PC-3 (cell line): ENCODE results near the gene MYO3B. TPM values are rescaled to one million over a fixed set of nuclear protein-coding genes. Genes with fewer than 3 reads are reported as not detected.

Source experiments
- ATAC-seq: fragments of 200-7000 bp; cut with Tn5 transposase; 2 replicates; pipeline ENCODE4 v1.9.1; 2020; ENCODE audit warnings: mild to moderate bottlenecking, moderate library complexity
- Bru-seq: library from RNA; stranded (reverse); fragments of 400-500 nt; gene quantifications from one replicate; lab custom pipeline; 2021; lab: Mats Ljungman, UMichigan
- BruChase-seq, 2 experiments: library from RNA; stranded (reverse); fragments of 400-500 nt; gene quantifications; one replicate each; lab custom pipeline; 2021; lab: Mats Ljungman, UMichigan
- BruUV-seq: library from RNA; stranded (reverse); fragments of 400-500 nt; replicated peaks from 2 replicates; lab custom pipeline; 2021; lab: Mats Ljungman, UMichigan
- CTCF ChIA-PET: fragments of 300-600 bp; sonication (Branson Sonifier 250); formaldehyde crosslinking; loops from one replicate; lab custom pipeline; 2022; ENCODE audit warnings: antibody characterized with exemption; lab: Charles Lee
- POLR2A ChIA-PET: fragments of 300-600 bp; sonication (Branson Sonifier 250); formaldehyde crosslinking; loops from one replicate; lab custom pipeline; 2022; ENCODE audit warnings: antibody characterized with exemption; ENCODE audit not compliant: unreplicated experiment; lab: Charles Lee
- DNase-seq: peaks from one replicate; pipeline ENCODE4 v3.0.0-alpha.2; 2015
- H2AFZ ChIP-seq: fragments of 300-600 bp; sonication (generic); 2 replicates; pipeline ENCODE4 v1.6.0; 2016; ENCODE audit warnings: antibody characterized with exemption, low read length
- H3F3A ChIP-seq: fragments of 300-600 bp; sonication (generic); one replicate; pipeline ENCODE4 v1.6.0; 2017; ENCODE audit warnings: antibody characterized with exemption, low read length, control low read depth, mild to moderate bottlenecking; ENCODE audit not compliant: unreplicated experiment
- H3K27ac ChIP-seq: fragments of 300-600 bp; sonication (generic); 2 replicates; pipeline ENCODE4 v1.5.1; 2016; ENCODE audit warnings: mild to moderate bottlenecking, low read length
- H3K27me3 ChIP-seq: fragments of 300-600 bp; sonication (generic); 2 replicates; pipeline ENCODE4 v1.6.1; 2016; ENCODE audit warnings: low read length, mixed read lengths
- H3K36me3 ChIP-seq: fragments of 300-600 bp; sonication (generic); 2 replicates; pipeline ENCODE4 v1.6.1; 2016; ENCODE audit warnings: low read depth, mixed run types, low read length, mixed read lengths
- H3K4me1 ChIP-seq: fragments of 300-600 bp; sonication (generic); 2 replicates; pipeline ENCODE4 v1.5.1; 2016; ENCODE audit warnings: low read length; ENCODE audit not compliant: insufficient read depth
- H3K4me2 ChIP-seq: fragments of 300-600 bp; sonication (generic); 2 replicates; pipeline ENCODE4 v1.6.0; 2016; ENCODE audit warnings: low read length
- H3K4me3 ChIP-seq: fragments of 300-600 bp; sonication (generic); 2 replicates; pipeline ENCODE4 v1.5.1; 2016; ENCODE audit warnings: mild to moderate bottlenecking, low read length, mixed read lengths
- H3K79me2 ChIP-seq: fragments of 300-600 bp; sonication (generic); 2 replicates; pipeline ENCODE4 v1.6.1; 2017; ENCODE audit warnings: low read length, mixed read lengths
- H3K9ac ChIP-seq: fragments of 300-600 bp; sonication (generic); 2 replicates; pipeline ENCODE4 v1.6.0; 2016; ENCODE audit warnings: mild to moderate bottlenecking, low read length
- H3K9me2 ChIP-seq: fragments of 300-600 bp; sonication (generic); replicated peaks from 2 replicates; pipeline ENCODE4 v1.6.1; 2016; ENCODE audit warnings: mixed run types, low read length, mixed read lengths
- H3K9me3 ChIP-seq: fragments of 300-600 bp; sonication (generic); 2 replicates; pipeline ENCODE4 v1.6.1; 2016; ENCODE audit warnings: low read length, mixed read lengths
- H4K20me1 ChIP-seq: fragments of 300-600 bp; sonication (generic); 2 replicates; pipeline ENCODE4 v1.6.1; 2016; ENCODE audit warnings: low read length, mixed read lengths
- CTCF ChIP-seq: fragments of 300-600 bp; sonication (generic); conservative IDR thresholded peaks from 2 replicates; pipeline ENCODE4 v1.5.1; 2017; ENCODE audit warnings: antibody characterized with exemption, low read depth, mild to moderate bottlenecking, low read length
- EZH2 ChIP-seq: fragments of 300-600 bp; sonication (generic); IDR thresholded peaks from one replicate; pipeline ENCODE4 v1.6.1; 2017; ENCODE audit warnings: antibody characterized with exemption, mild to moderate bottlenecking, low read length; ENCODE audit not compliant: unreplicated experiment
- EZH2phosphoT487 ChIP-seq: fragments of 300-600 bp; sonication (generic); IDR thresholded peaks from 2 replicates; pipeline ENCODE4 v1.6.1; 2018; ENCODE audit warnings: mild to moderate bottlenecking, antibody characterized with exemption, low read length, borderline replicate concordance
- intact Hi-C: fragments of 100-400 bp; cut with micrococcal nuclease; formaldehyde crosslinking; loops from 2 replicates; pipeline ENCODE4 v1.9.0; 2023
- long read RNA-seq: library from polyadenylated mRNA; unstranded; transcript quantifications from one replicate; pipeline ENCODE4 v2.0.0, GENCODE V29; 2021; ENCODE audit not compliant: unreplicated experiment
- total RNA-seq: library from RNA; depleted of rRNA; stranded (reverse); fragments of >200 nt; gene quantifications from 2 replicates; pipeline ENCODE4 v1.2.3, GENCODE V29; 2014; rRNA removed

MYO3B gene
- total RNA-seq (0.46 and 1.1 TPM in 2 replicates), Bru-seq, nascent RNA (percentile 19 among the genes with signal in this experiment), BruChase-seq, experiment 1, labeled RNA remaining after a 6-hour chase (percentile 15 among the genes with signal in this experiment), BruChase-seq, experiment 2, labeled RNA remaining after a 2-hour chase (percentile 13 among the genes with signal in this experiment)
- long read RNA-seq, result 0 reads

GRCh38 chr2:170177950-170178781 lies at the start of gene MYO3B:
Gene MYO3B, plus strand, starts transcription at chr2:170178147. Its CDS starts 141 bp downstream, at chr2:170178288.
- no peaks in the 10 kb centered on the region for H4K20me1 ChIP-seq
- no peak within 1 kb of the TSS for H2AFZ ChIP-seq
- ChIA-PET POLR2A (no interaction called here), CTCF (no interaction called here)
- no peaks in the 10 kb centered on the region for H3K79me2 ChIP-seq
- BruUV-seq, result no TSS peak
- H3K9ac ChIP-seq, result no peak within 1 kb of the TSS
- no peaks in the 10 kb centered on the region for H3K36me3 ChIP-seq
- TF ChIP-seq EZH2, result no peak
- no peak for TF ChIP-seq EZH2phosphoT487
- TF ChIP-seq CTCF, result no peak
- H3F3A ChIP-seq, result no peaks in the 10 kb centered on the region
- no peaks in the 10 kb centered on the region for H3K27me3 ChIP-seq
- H3K27ac ChIP-seq, result no peak within 1 kb of the TSS
- H3K4me3 ChIP-seq, result no peak within 1 kb of the TSS
- no peaks in the 10 kb centered on the region for H3K9me2 ChIP-seq
- ATAC-seq, result no peak
- H3K9me3 ChIP-seq, result no peaks in the 10 kb centered on the region
- intact Hi-C loops, result no loop called here
- H3K4me1 ChIP-seq, result no peaks in the 10 kb centered on the region; the same call in 1 of the 2 replicates
- no peak for DNase-seq
- H3K4me2 ChIP-seq, result no peak within 1 kb of the TSS

GRCh38 chr2:170139276-170139967 lies 38.5 kb upstream of the MYO3B start:
- Histone ChIP-seq H2AFZ (no peak overlapping the region), H3K4me1 (no peaks in the 10 kb centered on the region), H3F3A (no peaks in the 10 kb centered on the region), H3K36me3 (no peaks in the 10 kb centered on the region; the same call in 1 of the 2 replicates), H3K9me3 (no peaks in the 10 kb centered on the region), H3K27ac (no peak overlapping the region), H3K4me2 (no peak overlapping the region), H3K27me3 (no peaks in the 10 kb centered on the region), H4K20me1 (no peaks in the 10 kb centered on the region), H3K4me3 (no peak overlapping the region), H3K9me2 (no peaks in the 10 kb centered on the region), H3K9ac (no peak overlapping the region), H3K79me2 (no peaks in the 10 kb centered on the region)
- TF ChIP-seq EZH2phosphoT487 (no peak), CTCF (no peak), EZH2 (no peak)
- ATAC-seq, result no peak
- ChIA-PET CTCF (no interaction called here), POLR2A (no interaction called here)
- intact Hi-C loops, result no loop called here
- BruUV-seq, result no TSS peak
- no peak for DNase-seq
